RWPE2 (cell line): ENCODE data around the gene SPRY1.
A peak's percentile ranks its signal among the peaks of the same experiment; 100 is the strongest.

Experiments used
- ATAC-seq: fragments of 200-7000 bp; cut with Tn5 transposase; 3 replicates; pipeline ENCODE4 v1.9.1; 2021; ENCODE audit warnings: low read depth
- DNase-seq: peaks from one replicate; pipeline ENCODE4 v3.0.0-alpha.2; 2020; ENCODE audit warnings: low spot score
- H3K27ac ChIP-seq: fragments of 450-650 bp; 2 replicates; pipeline ENCODE4 v1.5.1; 2017; ENCODE audit warnings: mild to moderate bottlenecking; ENCODE audit not compliant: poor library complexity, severe bottlenecking
- H3K27me3 ChIP-seq: fragments of 250-450 bp; sonication (Bioruptor Pico); 2 replicates; pipeline ENCODE4 v1.5.1; 2021; ENCODE audit warnings: mild to moderate bottlenecking, moderate library complexity; ENCODE audit not compliant: insufficient read depth, poor library complexity, severe bottlenecking
- H3K36me3 ChIP-seq: fragments of 250-450 bp; sonication (Bioruptor Pico); 2 replicates; pipeline ENCODE4 v1.5.1; 2020; ENCODE audit warnings: low read depth, mild to moderate bottlenecking, moderate library complexity
- H3K4me1 ChIP-seq: fragments of 250-450 bp; sonication (Bioruptor Pico); 2 replicates; pipeline ENCODE4 v1.5.1; 2021; ENCODE audit warnings: mild to moderate bottlenecking, moderate library complexity; ENCODE audit not compliant: insufficient read depth, poor library complexity, severe bottlenecking
- H3K4me3 ChIP-seq: fragments of 250-450 bp; sonication (Bioruptor Pico); 2 replicates; pipeline ENCODE4 v1.5.1; 2021; ENCODE audit warnings: mild to moderate bottlenecking, moderate library complexity; ENCODE audit not compliant: severe bottlenecking
- H3K9me3 ChIP-seq: fragments of 250-450 bp; sonication (Bioruptor Pico); 2 replicates; pipeline ENCODE4 v1.5.1; 2021; ENCODE audit warnings: mild to moderate bottlenecking, moderate library complexity; ENCODE audit not compliant: severe bottlenecking
- CTCF ChIP-seq: fragments of 450-650 bp; IDR thresholded peaks from one replicate; pipeline ENCODE4 v1.5.1; 2017; ENCODE audit warnings: mild to moderate bottlenecking, moderate library complexity; ENCODE audit not compliant: poor library complexity, severe bottlenecking

SPRY1 gene

GRCh38 chr4:123390846-123391456 lies 5.6 kb upstream of the SPRY1 start:
- TF ChIP-seq CTCF: peak; percentile 88
- Histone ChIP-seq H3K4me1 (peaks cover 5% of the 10 kb centered on the region), H3K27ac (no peak overlapping the region), H3K36me3 (no peaks in the 10 kb centered on the region), H3K9me3 (no peaks in the 10 kb centered on the region), H3K4me3 (no peak overlapping the region), H3K27me3 (no peaks in the 10 kb centered on the region)
- DNase-seq (no peak), ATAC-seq (no peak)

GRCh38 chr4:123393721-123394120 lies 2.9 kb upstream of the SPRY1 start:
- H3K27me3 ChIP-seq: no peaks in the 10 kb centered on the region
- TF ChIP-seq CTCF: no peak
- ATAC-seq (no peak), DNase-seq (no peak)
- no peaks in the 10 kb centered on the region for H3K36me3 ChIP-seq
- no peaks in the 10 kb centered on the region for H3K4me1 ChIP-seq
- H3K9me3 ChIP-seq: no peaks in the 10 kb centered on the region
- H3K27ac ChIP-seq: no peak overlapping the region
- H3K4me3 ChIP-seq: no peak overlapping the region

- H3K27ac ChIP-seq: peak overlapping the region; percentile 72
- H3K4me1 ChIP-seq: no peaks in the 10 kb centered on the region
- ATAC-seq: peak; percentile 17
- DNase-seq: no peak
- no peaks in the 10 kb centered on the region for H3K27me3 ChIP-seq
- no peak for TF ChIP-seq CTCF
- no peaks in the 10 kb centered on the region for H3K9me3 ChIP-seq
- peaks cover 8% of the 10 kb centered on the region; the same call in 1 of the 2 replicates for H3K36me3 ChIP-seq
- peak overlapping the region; percentile 72 for H3K4me3 ChIP-seq
Observed at GRCh38 chr4:123397144-123398065, 810 bp downstream of the SPRY1 start.

GRCh38 chr4:123398066-123398852 lies 1.7 kb downstream of the SPRY1 start:
- peak overlapping the region; percentile 72 for H3K27ac ChIP-seq
- peak overlapping the region; percentile 72 for H3K4me3 ChIP-seq
- no peaks in the 10 kb centered on the region for H3K9me3 ChIP-seq
- H3K36me3 ChIP-seq: peaks cover 12% of the 10 kb centered on the region; the same call in 1 of the 2 replicates
- DNase-seq (peak; percentile 72), ATAC-seq (peak; percentile 56)
- H3K27me3 ChIP-seq: no peaks in the 10 kb centered on the region
- TF ChIP-seq CTCF: peak; percentile 72
- no peaks in the 10 kb centered on the region for H3K4me1 ChIP-seq
